Measurements from ENCODE around the gene PARD3B.

DNA sequence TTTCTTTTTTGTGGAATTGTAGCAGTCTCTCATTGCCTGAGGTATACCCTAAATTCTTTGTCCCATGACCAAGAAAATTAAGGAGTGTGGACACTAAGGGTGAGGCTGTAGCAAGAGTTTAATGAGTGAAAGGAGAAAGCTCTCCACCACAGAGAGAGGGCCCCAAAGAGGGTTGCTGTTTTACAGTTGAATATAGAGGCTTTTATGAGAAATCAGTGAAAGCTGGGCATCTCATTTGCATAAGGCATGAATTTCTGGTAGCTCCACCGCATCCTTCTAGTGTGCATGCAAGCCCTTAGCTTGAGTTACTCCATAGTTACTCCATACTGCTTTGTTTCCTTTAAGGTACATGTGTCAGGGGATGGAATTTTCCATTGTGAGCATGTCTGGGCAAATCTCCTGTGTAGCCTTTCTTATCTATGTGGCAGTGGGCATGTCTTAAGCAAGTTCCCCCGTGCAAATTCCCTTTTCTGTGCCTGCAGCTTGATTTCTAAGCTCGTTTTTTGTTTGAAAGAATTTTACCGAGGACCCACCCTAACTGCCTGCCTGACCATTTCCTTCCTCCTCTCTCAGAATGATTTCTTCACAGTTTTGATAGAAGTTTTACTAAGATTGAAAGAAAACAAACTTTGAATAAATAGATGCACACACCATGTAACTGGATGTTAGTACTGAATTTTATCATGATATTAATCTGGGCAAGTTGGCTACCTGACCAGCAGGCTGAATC, 218.9 kb downstream of the PARD3B start:
- TF ChIP-seq POLR2A (IDR thresholded peaks at IDR 0.05) (no peak), EP300 (IDR thresholded peaks at IDR 0.05; ENCODE audit: low read depth) (no peak), POLR2AphosphoS5 (IDR thresholded peaks at IDR 0.05) (no peak)
- TF ChIP-seq, protein P1, sequence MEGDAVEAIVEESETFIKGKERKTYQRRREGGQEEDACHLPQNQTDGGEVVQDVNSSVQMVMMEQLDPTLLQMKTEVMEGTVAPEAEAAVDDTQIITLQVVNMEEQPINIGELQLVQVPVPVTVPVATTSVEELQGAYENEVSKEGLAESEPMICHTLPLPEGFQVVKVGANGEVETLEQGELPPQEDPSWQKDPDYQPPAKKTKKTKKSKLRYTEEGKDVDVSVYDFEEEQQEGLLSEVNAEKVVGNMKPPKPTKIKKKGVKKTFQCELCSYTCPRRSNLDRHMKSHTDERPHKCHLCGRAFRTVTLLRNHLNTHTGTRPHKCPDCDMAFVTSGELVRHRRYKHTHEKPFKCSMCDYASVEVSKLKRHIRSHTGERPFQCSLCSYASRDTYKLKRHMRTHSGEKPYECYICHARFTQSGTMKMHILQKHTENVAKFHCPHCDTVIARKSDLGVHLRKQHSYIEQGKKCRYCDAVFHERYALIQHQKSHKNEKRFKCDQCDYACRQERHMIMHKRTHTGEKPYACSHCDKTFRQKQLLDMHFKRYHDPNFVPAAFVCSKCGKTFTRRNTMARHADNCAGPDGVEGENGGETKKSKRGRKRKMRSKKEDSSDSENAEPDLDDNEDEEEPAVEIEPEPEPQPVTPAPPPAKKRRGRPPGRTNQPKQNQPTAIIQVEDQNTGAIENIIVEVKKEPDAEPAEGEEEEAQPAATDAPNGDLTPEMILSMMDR (IDR thresholded peaks at IDR 0.05): no peak

Data from transverse colon (tissue), 4 donors.